ENCODE data around the gene NTF3. TPM values are rescaled to one million over a fixed set of nuclear protein-coding genes. Genes with fewer than 3 reads are reported as not detected.

Gene NTF3
- total RNA-seq, 3 donors from 2014 or later (not counting 1 experiment from before 2014, with no cell fraction given): not detected

DNA sequence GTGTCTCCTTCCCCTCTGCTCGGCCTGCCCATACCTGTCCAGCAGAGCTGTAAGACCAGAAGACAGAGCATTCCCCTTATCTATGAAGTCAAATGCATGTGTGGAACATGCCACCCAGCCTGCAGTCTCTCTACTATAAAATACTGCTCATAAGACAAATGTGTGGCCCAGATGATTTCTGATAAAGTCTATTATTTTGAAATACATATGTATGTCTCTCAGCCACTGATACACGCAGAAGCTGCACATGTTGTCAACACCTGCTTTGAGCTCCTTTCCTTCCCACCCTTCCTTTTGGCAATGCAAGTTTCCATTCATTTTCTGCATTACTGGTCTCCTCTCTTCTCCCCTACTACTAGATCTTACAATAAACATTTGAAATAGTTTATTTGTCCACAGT is 38.8 kb downstream of the NTF3 start:
- Histone ChIP-seq H3K36me3 (ENCODE audit: control insufficient read depth, insufficient read depth, low read length) (no peaks in the 10 kb centered on the region), H3K4me3 (ENCODE audit: low read length) (no peak overlapping the region), H3K27ac (ENCODE audit: low read length) (no peak overlapping the region), H3K27me3 (ENCODE audit: control insufficient read depth, insufficient read depth, low read length) (no peaks in the 10 kb centered on the region), H3K9me3 (ENCODE audit: control insufficient read depth, insufficient read depth, low read length) (no peaks in the 10 kb centered on the region), H3K4me1 (ENCODE audit: control insufficient read depth, insufficient read depth, low read length) (no peaks in the 10 kb centered on the region)
- ATAC-seq (no peak), DNase-seq (no peak)
- Mint-ChIP-seq H3K4me3 (no peak overlapping the region), H3K9me3 (no peaks in the 10 kb centered on the region), H3K4me1 (no peaks in the 10 kb centered on the region), H3K36me3 (no peaks in the 10 kb centered on the region), H3K27me3 (ENCODE audit: low read depth in 2 of 2) (peaks cover 23 to 26% of the 10 kb centered on the region in 2 donors), H3K27ac (no peak overlapping the region)
- TF ChIP-seq CTCF (IDR thresholded peaks at IDR 0.05): no peak
- intact Hi-C loops (cut with micrococcal nuclease): no loop called here
- WGBS (ENCODE audit: insufficient coverage): 93% methylated on average over 2 of the region's 2 CpGs

DNA sequence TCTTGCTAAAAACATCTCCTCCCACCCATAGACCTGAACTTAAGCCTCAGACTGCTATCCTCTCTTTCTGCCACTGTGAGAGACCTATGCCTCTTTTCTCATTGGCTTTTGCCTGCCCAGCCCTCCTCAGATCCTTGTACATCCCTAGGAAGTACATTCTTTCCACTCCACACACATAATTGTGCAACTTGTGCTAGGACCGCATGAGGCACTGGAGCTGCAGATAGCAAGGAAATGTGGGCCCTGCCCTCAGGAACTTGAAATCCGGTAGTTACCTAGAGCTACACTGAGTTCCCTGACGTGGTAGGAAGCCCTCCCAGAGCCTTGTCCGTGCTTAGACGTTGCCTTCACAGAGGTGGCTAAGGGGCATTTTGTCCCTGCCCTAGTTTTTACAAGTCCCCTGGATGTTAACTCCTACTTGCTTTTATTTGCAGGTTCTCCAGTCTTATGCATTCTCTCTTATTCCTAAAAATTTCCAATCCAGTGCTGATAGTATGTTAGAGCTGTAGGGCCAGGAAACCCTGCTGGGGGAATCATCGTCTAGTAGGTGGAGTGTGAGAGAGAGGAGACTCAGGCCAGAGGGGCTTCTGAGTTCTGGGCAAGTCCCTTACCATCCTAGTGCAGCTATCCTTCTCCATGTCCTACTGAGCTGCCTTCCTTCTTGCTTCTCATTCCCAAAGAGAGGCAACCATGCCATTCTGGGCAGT is 41.3 kb downstream of the NTF3 start:
- H3K27ac Mint-ChIP-seq: no peak overlapping the region
- Histone ChIP-seq H3K27ac (ENCODE audit: low read length) (no peak overlapping the region), H3K4me3 (ENCODE audit: low read length) (no peak overlapping the region), H3K9me3 (ENCODE audit: control insufficient read depth, insufficient read depth, low read length) (no peaks in the 10 kb centered on the region), H3K4me1 (ENCODE audit: control insufficient read depth, insufficient read depth, low read length) (no peaks in the 10 kb centered on the region), H3K27me3 (ENCODE audit: control insufficient read depth, insufficient read depth, low read length) (no peaks in the 10 kb centered on the region), H3K36me3 (ENCODE audit: control insufficient read depth, insufficient read depth, low read length) (no peaks in the 10 kb centered on the region)
- TF ChIP-seq CTCF (IDR thresholded peaks at IDR 0.05): no peak
- no peak for DNase-seq
- peaks cover 21% of the 10 kb centered on the region in 2 donors for H3K27me3 Mint-ChIP-seq (ENCODE audit: low read depth in 2 of 2)
- intact Hi-C loops (cut with micrococcal nuclease): no loop called here
- 76% methylated on average over 5 of the region's 6 CpGs for WGBS (ENCODE audit: insufficient coverage)
- H3K4me1 Mint-ChIP-seq: no peaks in the 10 kb centered on the region
- no peak overlapping the region for H3K4me3 Mint-ChIP-seq
- no peaks in the 10 kb centered on the region for H3K36me3 Mint-ChIP-seq
- H3K9me3 Mint-ChIP-seq: no peaks in the 10 kb centered on the region
- no peak for ATAC-seq

DNA sequence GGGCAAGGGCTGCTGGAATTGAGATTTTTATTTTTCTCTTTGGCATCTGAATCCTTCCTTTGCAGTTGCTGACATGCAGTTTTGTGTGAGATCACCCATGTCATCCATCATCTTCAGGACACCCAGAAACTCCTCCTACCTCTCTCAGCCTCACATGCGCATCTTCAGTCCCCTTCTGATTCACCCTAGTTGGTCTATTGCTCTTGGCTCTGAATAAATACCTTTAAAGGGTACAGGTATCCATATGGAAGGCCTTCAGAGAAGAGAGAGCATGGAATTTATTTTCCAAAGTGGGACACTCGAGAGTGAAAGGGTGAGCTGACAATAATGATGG is 41.8 kb downstream of the NTF3 start:
- Histone ChIP-seq H3K27me3 (ENCODE audit: control insufficient read depth, insufficient read depth, low read length) (no peaks in the 10 kb centered on the region), H3K27ac (ENCODE audit: low read length) (no peak overlapping the region), H3K9me3 (ENCODE audit: control insufficient read depth, insufficient read depth, low read length) (no peaks in the 10 kb centered on the region), H3K36me3 (ENCODE audit: control insufficient read depth, insufficient read depth, low read length) (no peaks in the 10 kb centered on the region), H3K4me3 (ENCODE audit: low read length) (no peak overlapping the region), H3K4me1 (ENCODE audit: control insufficient read depth, insufficient read depth, low read length) (no peaks in the 10 kb centered on the region)
- intact Hi-C loops (cut with micrococcal nuclease): no loop called here
- Mint-ChIP-seq H3K4me3 (no peak overlapping the region), H3K27me3 (ENCODE audit: low read depth in 2 of 2) (peaks cover 19 to 21% of the 10 kb centered on the region in 2 donors), H3K4me1 (no peaks in the 10 kb centered on the region), H3K9me3 (no peaks in the 10 kb centered on the region), H3K27ac (no peak overlapping the region), H3K36me3 (no peaks in the 10 kb centered on the region)
- ATAC-seq (no peak), DNase-seq (no peak)
- 88% methylated on average over 2 of the region's 2 CpGs for WGBS (ENCODE audit: insufficient coverage)
- TF ChIP-seq CTCF (IDR thresholded peaks at IDR 0.05): no peak

- Histone ChIP-seq H3K4me3 (ENCODE audit: low read length) (no peak overlapping the region), H3K4me1 (ENCODE audit: control insufficient read depth, insufficient read depth, low read length) (no peaks in the 10 kb centered on the region), H3K36me3 (ENCODE audit: control insufficient read depth, insufficient read depth, low read length) (no peaks in the 10 kb centered on the region), H3K9me3 (ENCODE audit: control insufficient read depth, insufficient read depth, low read length) (no peaks in the 10 kb centered on the region), H3K27ac (ENCODE audit: low read length) (no peak overlapping the region), H3K27me3 (ENCODE audit: control insufficient read depth, insufficient read depth, low read length) (no peaks in the 10 kb centered on the region)
- no peaks in the 10 kb centered on the region for H3K9me3 Mint-ChIP-seq
- intact Hi-C loops (cut with micrococcal nuclease): no loop called here
- no peaks in the 10 kb centered on the region for H3K4me1 Mint-ChIP-seq
- 92% methylated on average over 6 of the region's 6 CpGs for WGBS (ENCODE audit: insufficient coverage)
- H3K4me3 Mint-ChIP-seq: no peak overlapping the region
- H3K36me3 Mint-ChIP-seq: no peaks in the 10 kb centered on the region
- TF ChIP-seq CTCF (IDR thresholded peaks at IDR 0.05): no peak
- DNase-seq: no peak
- ATAC-seq: no peak
- H3K27ac Mint-ChIP-seq: no peak overlapping the region
- peaks cover 8 to 12% of the 10 kb centered on the region in 2 donors for H3K27me3 Mint-ChIP-seq (ENCODE audit: low read depth in 2 of 2)
These were observed 44.4 kb downstream of the NTF3 start for GRCh38 chr12:5476356-5476755.

All from natural killer cell (primary cell).